Esophagus muscularis mucosa (tissue), 4 donors: Measurements from ENCODE around the gene SLC25A6. TPM values are rescaled to one million over a fixed set of nuclear protein-coding genes. Genes with fewer than 3 reads are reported as not detected.
"Not testable (repeated sequence)": the region's sequence is repeated elsewhere in the genome, so short reads cannot be mapped to it uniquely, and the experiment has no call there.

Experiments used
- DNase-seq: peaks from one replicate; pipeline ENCODE4 v3.0.0-alpha.2; 2017; ENCODE audit errors: extremely low spot score
- H3K27ac ChIP-seq, 4 donors: fragments of 200-600 bp; sonication (generic); replicated peaks in 1 of 4; 1 replicate in 3 of 4; 2 replicates in 1 of 4; pipeline ENCODE4 v1.5.1; 2016 to 2019; ENCODE audit warnings: mild to moderate bottlenecking in 1 of 4
- H3K27me3 ChIP-seq, 4 donors: fragments of 200-600 bp; sonication (generic); one replicate each; pipeline versions ENCODE4 v1.5.1 to v1.6.0; 2016 to 2019
- H3K36me3 ChIP-seq, 4 donors: fragments of 200-600 bp; sonication (generic); one replicate each; pipeline ENCODE4 v1.5.1; 2016 to 2019
- H3K4me1 ChIP-seq, 4 donors: fragments of 200-600 bp; sonication (generic); one replicate each; pipeline ENCODE4 v1.5.1; 2016 to 2019
- H3K4me3 ChIP-seq, 4 donors: fragments of 200-600 bp; sonication (generic); 1 replicate in 2 of 4; 2 replicates in 2 of 4; pipeline ENCODE4 v1.5.1; 2016 to 2019; ENCODE audit warnings: mild to moderate bottlenecking in 4 of 4, moderate library complexity in 1 of 4
- H3K9me3 ChIP-seq, 4 donors: fragments of 200-600 bp; sonication (generic); 1 replicate in 3 of 4; 2 replicates in 1 of 4; pipeline ENCODE4 v1.5.1; 2016 to 2019
- EP300 ChIP-seq: sonication (generic); formaldehyde crosslinking; IDR thresholded peaks from one replicate; pipeline ENCODE4 v1.6.1; 2017; ENCODE audit warnings: antibody characterized with exemption
- POLR2A ChIP-seq: fragments of 450-650 bp; IDR thresholded peaks from one replicate; pipeline ENCODE4 v1.6.1; 2017; ENCODE audit warnings: antibody characterized with exemption, moderate library complexity, mild to moderate bottlenecking, low read depth
- POLR2AphosphoS5 ChIP-seq, 2 donors: sonication (generic); formaldehyde crosslinking; IDR thresholded peaks; one replicate each; pipeline ENCODE4 v1.6.1; 2017; ENCODE audit warnings: antibody characterized with exemption in 2 of 2
- WGBS: methylation state at CpG from one replicate; pipeline ENCODE4 v1.1.5; 2018; 5-methylcytosine and 5-hydroxymethylcytosine counted together
- intact Hi-C: fragments of 100-400 bp; cut with DNase I; formaldehyde crosslinking; loops from one replicate; pipeline ENCODE4 v1.15.1; 2023
- total RNA-seq, 4 donors: library from RNA; depleted of rRNA; stranded (reverse); fragments of >200 nt; gene quantifications; one replicate each; pipeline versions ENCODE4 v1.1.0 to v1.2.1, GENCODE V29; 2016
- TF ChIP-seq, protein P1 (sequence below), 3 experiments: fragments of 200-600 bp in 2 of 3; fragments of 450-650 bp in 1 of 3; sonication (generic) in 2 of 3; IDR thresholded peaks; one replicate each; pipeline ENCODE4 v1.5.1; 2017 to 2019; ENCODE audit warnings: antibody characterized with exemption in 3 of 3, mild to moderate bottlenecking in 2 of 3, moderate library complexity in 1 of 3

Gene SLC25A6
- total RNA-seq, 4 donors from 2014 or later, result 266 to 339 (median 313) TPM

DNA sequence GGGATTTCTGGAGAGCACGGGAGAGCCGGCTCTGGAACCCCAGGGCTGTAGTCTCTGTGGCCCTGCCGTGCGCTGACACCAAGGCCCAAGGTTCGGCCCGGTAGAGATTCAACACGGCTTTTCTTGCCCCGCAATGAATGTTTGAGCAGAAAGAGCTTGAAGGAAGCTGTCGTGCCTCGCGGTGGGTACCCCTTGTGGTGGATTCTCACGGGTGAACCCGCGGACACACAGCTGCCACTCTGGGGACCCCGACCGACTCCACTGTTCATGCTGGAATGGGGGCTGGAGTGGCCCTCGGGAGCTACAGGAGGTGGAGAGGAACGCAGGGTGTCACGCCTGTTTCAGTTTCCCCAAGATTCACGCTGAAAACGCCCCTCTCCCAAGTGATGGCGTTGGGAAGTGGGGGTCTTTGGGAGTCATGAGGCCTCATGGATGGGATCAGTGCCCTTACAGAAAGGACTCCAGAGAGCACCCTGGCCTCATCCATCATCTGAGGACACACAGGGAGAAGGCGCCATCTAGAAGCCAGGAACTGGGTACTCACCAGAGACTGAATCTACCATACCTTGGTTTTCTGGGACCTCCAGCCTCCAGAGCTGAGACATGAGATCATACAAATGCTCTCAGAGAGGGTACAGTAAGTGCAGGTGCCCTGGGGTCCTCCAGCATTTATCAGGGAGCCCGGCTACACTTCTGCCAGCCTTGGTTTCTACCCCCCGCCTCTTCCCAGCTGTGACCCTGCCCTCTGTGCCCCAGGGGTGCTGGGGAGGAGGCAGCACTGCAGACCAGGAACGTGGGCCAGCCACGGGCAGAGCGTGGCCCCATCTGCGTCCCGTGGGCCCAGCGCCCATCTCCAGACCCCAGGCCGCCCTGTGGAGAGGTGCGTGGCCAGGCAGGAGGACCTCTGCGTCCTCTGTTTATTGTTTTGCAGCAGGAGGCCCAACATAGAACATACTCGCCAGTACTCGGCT, 6.4 kb downstream of the SLC25A6 start:
- H3K36me3 ChIP-seq, result peaks cover 66 to 84% (median 74%) of the 10 kb centered on the region in 4 donors
- H3K9me3 ChIP-seq, result no peaks in the 10 kb centered on the region
- intact Hi-C loops, result no loop called here
- TF ChIP-seq POLR2AphosphoS5 (IDR thresholded peaks at IDR 0.05), result no peak
- TF ChIP-seq, protein P1, sequence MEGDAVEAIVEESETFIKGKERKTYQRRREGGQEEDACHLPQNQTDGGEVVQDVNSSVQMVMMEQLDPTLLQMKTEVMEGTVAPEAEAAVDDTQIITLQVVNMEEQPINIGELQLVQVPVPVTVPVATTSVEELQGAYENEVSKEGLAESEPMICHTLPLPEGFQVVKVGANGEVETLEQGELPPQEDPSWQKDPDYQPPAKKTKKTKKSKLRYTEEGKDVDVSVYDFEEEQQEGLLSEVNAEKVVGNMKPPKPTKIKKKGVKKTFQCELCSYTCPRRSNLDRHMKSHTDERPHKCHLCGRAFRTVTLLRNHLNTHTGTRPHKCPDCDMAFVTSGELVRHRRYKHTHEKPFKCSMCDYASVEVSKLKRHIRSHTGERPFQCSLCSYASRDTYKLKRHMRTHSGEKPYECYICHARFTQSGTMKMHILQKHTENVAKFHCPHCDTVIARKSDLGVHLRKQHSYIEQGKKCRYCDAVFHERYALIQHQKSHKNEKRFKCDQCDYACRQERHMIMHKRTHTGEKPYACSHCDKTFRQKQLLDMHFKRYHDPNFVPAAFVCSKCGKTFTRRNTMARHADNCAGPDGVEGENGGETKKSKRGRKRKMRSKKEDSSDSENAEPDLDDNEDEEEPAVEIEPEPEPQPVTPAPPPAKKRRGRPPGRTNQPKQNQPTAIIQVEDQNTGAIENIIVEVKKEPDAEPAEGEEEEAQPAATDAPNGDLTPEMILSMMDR (IDR thresholded peaks at IDR 0.05), result no peak
- TF ChIP-seq EP300, result no peak
- no peak for TF ChIP-seq POLR2A
- H3K4me3 ChIP-seq, result no peak overlapping the region
- DNase-seq, result no peak
- no peak overlapping the region for H3K27ac ChIP-seq
- WGBS, result 92% methylated on average over 36 of the region's 36 CpGs
- no peaks in the 10 kb centered on the region for H3K27me3 ChIP-seq
- peaks cover 31 to 51% (median 43%) of the 10 kb centered on the region in 4 donors for H3K4me1 ChIP-seq

DNA sequence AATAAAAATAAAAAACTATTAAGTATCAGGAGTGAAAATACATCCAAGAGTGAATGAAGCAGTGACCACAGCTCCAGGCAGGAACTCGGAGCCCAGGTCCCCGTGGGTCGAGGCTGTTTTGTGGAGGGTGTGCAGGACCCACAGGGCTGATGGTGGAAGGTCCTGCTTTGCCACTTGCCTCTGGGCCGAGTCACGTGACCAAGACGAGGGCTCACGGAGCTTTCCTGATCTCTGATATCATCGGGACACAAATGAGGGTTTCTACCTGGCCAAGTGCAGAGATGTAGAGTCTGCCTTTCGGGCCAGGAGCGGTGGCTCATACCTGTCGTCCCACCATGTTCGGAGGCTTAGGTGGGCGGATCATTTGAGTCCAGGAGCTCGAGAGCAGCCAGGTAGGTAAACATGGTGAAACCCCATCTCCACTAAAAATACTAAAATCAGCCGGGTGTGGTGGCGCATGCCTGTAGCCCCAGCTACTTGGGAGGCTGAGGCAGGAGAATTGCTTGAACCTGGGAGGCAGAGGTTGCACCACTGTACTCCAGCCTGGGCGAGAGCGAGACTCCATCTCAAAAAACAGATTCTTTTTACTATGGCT, 7.2 kb downstream of the SLC25A6 start:
- peaks cover 24 to 43% (median 36%) of the 10 kb centered on the region in 4 donors for H3K4me1 ChIP-seq
- H3K9me3 ChIP-seq, result no peaks in the 10 kb centered on the region
- peaks cover 62 to 76% (median 66%) of the 10 kb centered on the region in 4 donors for H3K36me3 ChIP-seq
- WGBS, result 90% methylated on average over 18 of the region's 18 CpGs
- H3K4me3 ChIP-seq, result no peak overlapping the region
- intact Hi-C loops, result no loop called here
- TF ChIP-seq, protein P1 (IDR thresholded peaks at IDR 0.05), result no peak
- TF ChIP-seq EP300 (no peak), POLR2A (no peak), POLR2AphosphoS5 (IDR thresholded peaks at IDR 0.05) (peak in 1 of 2 donors; percentile 5)
- no peaks in the 10 kb centered on the region for H3K27me3 ChIP-seq
- no peak overlapping the region for H3K27ac ChIP-seq
- DNase-seq, result no peak

DNA sequence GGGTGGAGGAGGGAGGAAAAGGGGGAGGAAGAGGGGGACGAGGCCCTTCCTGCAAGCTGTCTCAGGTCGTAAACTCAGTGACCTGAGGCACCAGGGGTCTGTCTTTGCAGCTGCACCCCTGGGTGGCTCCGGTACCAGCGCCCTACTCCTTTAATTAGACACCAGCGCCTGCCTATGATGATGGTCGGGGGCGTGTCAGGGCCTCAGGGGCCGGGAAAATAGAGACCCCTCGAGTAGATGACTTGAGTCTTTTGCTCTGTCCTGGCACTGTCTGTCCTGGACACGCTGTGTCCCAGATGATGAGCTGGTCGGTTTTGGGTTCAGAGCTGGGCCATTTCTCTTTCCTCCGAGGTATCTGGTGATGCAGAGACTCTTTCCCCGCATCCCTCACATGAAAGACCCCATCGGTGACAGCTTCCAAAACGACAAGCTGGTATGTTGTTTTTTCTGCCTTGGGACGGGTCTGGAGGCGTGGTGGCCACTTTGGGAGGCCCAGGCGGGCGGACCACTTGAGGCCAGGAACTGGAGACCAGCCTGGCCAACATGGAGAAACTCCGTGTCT, 11.2 kb downstream of the SLC25A6 start:
- H3K27me3 ChIP-seq, result no peaks in the 10 kb centered on the region
- WGBS, result 67% methylated on average over 20 of the region's 20 CpGs
- peak in 1 of 2 donors; percentile 15 for TF ChIP-seq POLR2AphosphoS5 (IDR thresholded peaks at IDR 0.05)
- TF ChIP-seq POLR2A, result no peak
- H3K9me3 ChIP-seq, result no peaks in the 10 kb centered on the region
- intact Hi-C loops, result no loop called here
- no peak for DNase-seq
- H3K4me3 ChIP-seq, result no peak overlapping the region
- H3K36me3 ChIP-seq, result peaks cover 27 to 53% (median 30%) of the 10 kb centered on the region in 4 donors
- peaks cover 0 to 12% (median 4%) of the 10 kb centered on the region in 4 donors for H3K4me1 ChIP-seq
- peak overlapping the region in 1 of 4 donors; percentile 33 for H3K27ac ChIP-seq

DNA sequence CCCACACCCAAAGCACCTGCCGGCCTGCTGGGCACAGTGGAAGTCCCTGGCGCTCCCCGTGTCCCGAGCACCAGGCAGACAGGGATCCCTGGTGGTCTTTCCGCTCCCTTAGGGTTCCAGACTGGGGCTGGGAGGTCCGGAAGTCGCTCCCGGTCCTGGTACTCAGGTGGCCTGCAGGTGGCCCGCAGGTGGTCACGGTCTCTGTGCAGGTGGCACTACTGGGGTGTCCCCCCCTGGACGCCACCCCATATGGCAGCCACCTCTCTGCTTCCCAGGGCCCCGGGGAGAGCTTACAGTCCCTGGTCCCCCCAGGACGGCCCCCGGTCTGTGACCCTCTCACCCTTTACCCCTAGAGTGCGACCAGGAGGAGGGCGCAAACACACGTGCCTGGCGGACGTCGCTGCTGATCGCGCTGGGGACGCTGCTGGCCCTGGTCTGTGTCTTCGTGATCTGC, 13.6 kb downstream of the SLC25A6 start:
- H3K4me3 ChIP-seq, result no peak overlapping the region
- intact Hi-C loops, result no loop called here
- peaks cover 0 to 12% (median 4%) of the 10 kb centered on the region in 4 donors for H3K4me1 ChIP-seq
- no peak for DNase-seq
- TF ChIP-seq EP300 (no peak), POLR2AphosphoS5 (IDR thresholded peaks at IDR 0.05) (no peak), POLR2A (no peak)
- peaks cover 3 to 29% (median 6%) of the 10 kb centered on the region in 4 donors for H3K36me3 ChIP-seq
- H3K9me3 ChIP-seq, result no peaks in the 10 kb centered on the region
- H3K27me3 ChIP-seq, result no peaks in the 10 kb centered on the region
- H3K27ac ChIP-seq, result no peak overlapping the region
- WGBS, result 94% methylated on average over 5 of the region's 24 CpGs

DNA sequence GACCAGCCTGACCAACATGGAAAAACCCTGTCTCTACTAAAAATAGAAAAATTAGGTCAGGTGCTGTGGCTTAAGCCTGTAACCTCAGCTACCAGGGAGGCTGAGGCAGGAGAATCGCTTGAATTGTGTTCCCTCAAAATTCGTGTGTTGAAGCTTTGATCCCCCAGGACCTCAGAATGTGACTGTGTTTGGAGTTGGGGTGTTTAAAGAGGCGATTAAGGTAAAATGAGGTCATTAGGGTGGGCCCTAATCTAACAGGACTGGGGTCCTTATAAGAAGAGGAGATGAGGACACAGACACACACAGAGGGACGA, 23.6 kb downstream of the SLC25A6 start:
- 87% methylated on average over 4 of the region's 4 CpGs for WGBS
- no peaks in the 10 kb centered on the region for H3K9me3 ChIP-seq
- H3K4me3 ChIP-seq, result no peak overlapping the region
- no peaks in the 10 kb centered on the region for H3K27me3 ChIP-seq
- H3K36me3 ChIP-seq, result peaks cover 9 to 27% (median 20%) of the 10 kb centered on the region in 4 donors
- TF ChIP-seq POLR2A (no peak), POLR2AphosphoS5 (IDR thresholded peaks at IDR 0.05) (no peak), EP300 (no peak)
- TF ChIP-seq, protein P1 (IDR thresholded peaks at IDR 0.05), result no peak
- intact Hi-C loops, result no loop called here
- no peaks in the 10 kb centered on the region for H3K4me1 ChIP-seq
- no peak overlapping the region for H3K27ac ChIP-seq
- DNase-seq, result no peak

DNA sequence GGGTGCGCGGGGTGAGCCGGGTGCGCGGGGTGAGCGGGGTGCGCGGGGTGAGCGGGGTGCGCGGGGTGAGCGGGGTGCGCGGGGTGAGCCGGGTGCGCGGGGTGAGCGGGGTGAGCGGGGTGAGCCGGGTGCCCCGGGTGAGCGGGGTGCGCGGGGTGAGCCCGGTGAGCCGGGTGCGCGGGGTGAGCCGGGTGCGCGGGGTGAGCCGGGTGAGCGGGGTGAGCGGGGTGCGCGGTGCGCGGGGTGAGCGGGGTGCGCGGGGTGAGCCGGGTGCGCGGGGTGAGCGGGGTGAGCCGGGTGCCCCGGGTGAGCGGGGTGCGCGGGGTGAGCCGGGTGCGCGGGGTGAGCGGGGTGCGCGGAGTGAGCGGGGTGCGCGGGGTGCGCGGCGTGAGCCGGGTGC, 25.6 kb downstream of the SLC25A6 start:
- H3K9me3 ChIP-seq, DNase-seq: not testable (repeated sequence)

More for the DNA sequence above, 25.6 kb downstream of the SLC25A6 start:
- H3K36me3 ChIP-seq, result peaks cover 9 to 47% (median 24%) of the 10 kb centered on the region in 4 donors
- H3K4me1 ChIP-seq, H3K27ac ChIP-seq, H3K4me3 ChIP-seq, intact Hi-C loops, H3K27me3 ChIP-seq: not testable (repeated sequence)
- WGBS, result no CpG with 5 or more reads among the region's 63 CpGs
